ENCODE measurements around the gene NPEPPS. TPM values are rescaled to one million over a fixed set of nuclear protein-coding genes. Genes with fewer than 3 reads are reported as not detected.

Gene NPEPPS
- total and polyA plus RNA-seq, 2 of the 8 experiments (the other 6 are each of a cell fraction or from before 2014, with no cell fraction given), result 53.6 to 118 TPM

DNA sequence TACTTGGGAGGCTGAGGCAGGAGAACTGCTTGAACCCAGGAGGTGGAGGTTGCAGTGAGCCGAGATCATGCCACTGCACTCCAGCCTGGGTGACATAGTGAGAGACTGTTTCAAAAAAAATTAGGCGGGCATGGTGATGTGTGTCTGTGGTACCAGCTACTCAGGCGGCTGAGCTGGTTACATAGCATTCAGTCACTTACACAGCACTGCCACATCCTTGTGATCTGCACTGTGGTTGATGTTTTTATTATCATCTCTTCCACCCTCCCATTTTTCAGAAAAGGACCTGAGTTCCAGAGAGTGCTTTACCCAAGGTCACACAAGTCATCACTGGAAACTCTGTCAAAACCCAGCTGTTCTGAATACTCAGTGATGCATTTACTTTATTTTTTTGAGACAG is 104.0 kb downstream of the NPEPPS start:
- H4K91ac ChIP-seq (replicated peaks; ENCODE audit: insufficient read length, low read length), result no peak overlapping the region
- no peaks in the 10 kb centered on the region for H3K4me1 ChIP-seq (replicated peaks in 1 of 4; ENCODE audit: control insufficient read depth in 3 of 4, insufficient read depth in 4 of 4, low read length in 3 of 4)
- no peak overlapping the region for H3K4me2 ChIP-seq (ENCODE audit: insufficient read depth in 1 of 2, low read depth in 2 of 2, low read length in 2 of 2)
- no peaks in the 10 kb centered on the region for H3K27me3 ChIP-seq (replicated peaks in 1 of 4; ENCODE audit: control insufficient read depth in 3 of 4, extremely low read depth in 1 of 4, insufficient read depth in 3 of 4, low read length in 3 of 4)
- no peak overlapping the region for H3K27ac ChIP-seq (ENCODE audit: low read depth, low read length)
- no peak overlapping the region for H3K9ac ChIP-seq (replicated peaks in 1 of 4; ENCODE audit: extremely low read depth in 1 of 4, low read depth in 3 of 4, low read length in 3 of 4)
- H3K4me3 ChIP-seq (ENCODE audit: extremely low read depth in 1 of 4, insufficient read depth in 2 of 4, low read depth in 3 of 4, low read length in 4 of 4), result no peak overlapping the region
- H2BK120ac ChIP-seq (replicated peaks; ENCODE audit: low read depth, low read length), result no peak overlapping the region
- no peak for DNase-seq (ENCODE audit: low read depth in 1 of 2, low spot score in 2 of 2)
- no peak overlapping the region for H3K23ac ChIP-seq (ENCODE audit: insufficient read length)
- H4K5ac ChIP-seq (ENCODE audit: insufficient read length, low read depth, low read length), result no peak overlapping the region
- H2BK15ac ChIP-seq (ENCODE audit: low read length), result no peak overlapping the region
- WGBS, 2 experiments (ENCODE audit: extremely low coverage in 1 of 2, insufficient coverage in 1 of 2, insufficient read length in 1 of 2, insufficient replicate concordance in 2 of 2, low coverage in 1 of 2, low lambda C conversion rate in 2 of 2, missing lambda C conversion rate in 1 of 2), result 91% methylated on average over 3 of the region's 3 CpGs; no CpG with 5 or more reads in 1 of the 2 experiments
- no peaks in the 10 kb centered on the region for H3K23me2 ChIP-seq (ENCODE audit: low read depth, low read length)
- no peak overlapping the region for H4K8ac ChIP-seq (ENCODE audit: extremely low read depth, insufficient read depth, low read length)
- ChIA-PET POLR2A (ENCODE audit: partially characterized antibody) (interaction anchor here (2.3 to 3.3 kb wide), 2 partner anchors 11 to 15 kb away, joined by 6 to 16 read pairs; partner anchors contain the start of gene KPNB1), CTCF (ENCODE audit: partially characterized antibody) (interaction anchor here (0.6 to 1.6 kb wide), 3 partner anchors 11 to 843 kb away, joined by 3 to 7 read pairs (median 4); no protein-coding TSS in a partner anchor)
- H3K79me1 ChIP-seq (ENCODE audit: low read depth, low read length), result no peaks in the 10 kb centered on the region
- no peak overlapping the region for H3K56ac ChIP-seq (replicated peaks; ENCODE audit: insufficient read length, low read depth, low read length)
- no peak overlapping the region for H2BK20ac ChIP-seq (ENCODE audit: low read length)
- H3K36me3 ChIP-seq (ENCODE audit: control insufficient read depth in 2 of 4, insufficient read depth in 4 of 4, low read length in 3 of 4), result no peaks in the 10 kb centered on the region; a peak in 2 of 8 replicates
- H3K79me2 ChIP-seq (ENCODE audit: control insufficient read depth in 1 of 2, insufficient read depth in 2 of 2, low read length in 2 of 2), result no peaks in the 10 kb centered on the region
- no peak overlapping the region for H3K18ac ChIP-seq (ENCODE audit: extremely low read depth, low read length)
- no peak overlapping the region for H2AK5ac ChIP-seq (ENCODE audit: low read depth, low read length)
- H3K4ac ChIP-seq (replicated peaks; ENCODE audit: insufficient read length, low read depth, low read length), result no peak overlapping the region
- no peak overlapping the region for H2AFZ ChIP-seq (ENCODE audit: low read length)
- no peak overlapping the region for H3K14ac ChIP-seq (ENCODE audit: insufficient read length)
- H2BK5ac ChIP-seq (ENCODE audit: low read depth, low read length), result no peak overlapping the region
- peaks cover 0 to 2% of the 10 kb centered on the region in 2 experiments for H4K20me1 ChIP-seq (replicated peaks in 1 of 2; ENCODE audit: control insufficient read depth in 1 of 2, insufficient read depth in 2 of 2, low read length in 2 of 2)
- H3K9me3 ChIP-seq (ENCODE audit: insufficient read depth in 2 of 2, low read depth in 1 of 2, low read length in 1 of 2), result no peaks in the 10 kb centered on the region
- FAIRE-seq, result no peak
- no peak overlapping the region for H2BK12ac ChIP-seq (ENCODE audit: low read depth, low read length)
- TF ChIP-seq SP1 (IDR thresholded peaks at IDR 0.05; ENCODE audit: low read depth, low read length) (no peak), TAF7 (optimal IDR thresholded peaks at IDR 0.05; ENCODE audit: borderline replicate concordance, low read depth, low read length) (no peak), PHF8 (conservative IDR thresholded peaks at IDR 0.05; ENCODE audit: low read depth, low read length) (no peak), GABPA (IDR thresholded peaks at IDR 0.05; ENCODE audit: borderline replicate concordance, insufficient read depth, low read length) (no peak), KDM4A (IDR thresholded peaks at IDR 0.05; ENCODE audit: low read depth, low read length, severe bottlenecking) (no peak), NANOG (IDR thresholded peaks at IDR 0.05; ENCODE audit: insufficient read depth, low read depth, low read length, poor library complexity, severe bottlenecking) (no peak), RFX5 (IDR thresholded peaks at IDR 0.05; ENCODE audit: borderline replicate concordance, low read depth, low read length) (no peak), HDAC2 (IDR thresholded peaks at IDR 0.05; ENCODE audit: borderline replicate concordance in 1 of 2, low read depth in 2 of 2, low read length in 2 of 2) (no peak), TEAD4 (IDR thresholded peaks at IDR 0.05; ENCODE audit: low read depth, low read length) (no peak), BACH1 (IDR thresholded peaks at IDR 0.05; ENCODE audit: low read length) (no peak), CEBPB (IDR thresholded peaks at IDR 0.05; ENCODE audit: low read depth, low read length) (no peak)
- TF ChIP-seq, protein P1, sequence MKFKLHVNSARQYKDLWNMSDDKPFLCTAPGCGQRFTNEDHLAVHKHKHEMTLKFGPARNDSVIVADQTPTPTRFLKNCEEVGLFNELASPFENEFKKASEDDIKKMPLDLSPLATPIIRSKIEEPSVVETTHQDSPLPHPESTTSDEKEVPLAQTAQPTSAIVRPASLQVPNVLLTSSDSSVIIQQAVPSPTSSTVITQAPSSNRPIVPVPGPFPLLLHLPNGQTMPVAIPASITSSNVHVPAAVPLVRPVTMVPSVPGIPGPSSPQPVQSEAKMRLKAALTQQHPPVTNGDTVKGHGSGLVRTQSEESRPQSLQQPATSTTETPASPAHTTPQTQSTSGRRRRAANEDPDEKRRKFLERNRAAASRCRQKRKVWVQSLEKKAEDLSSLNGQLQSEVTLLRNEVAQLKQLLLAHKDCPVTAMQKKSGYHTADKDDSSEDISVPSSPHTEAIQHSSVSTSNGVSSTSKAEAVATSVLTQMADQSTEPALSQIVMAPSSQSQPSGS (IDR thresholded peaks at IDR 0.05; ENCODE audit: low read length), result no peak

All from H1 (cell line).